A204.1 (cell line): ENCODE measurements around the gene MARCHF11.

Experiments
- FAIRE-seq: peaks from 2 replicates; lab custom pipeline; 2012; peaks lifted over from hg19 to GRCh38; lab: Jason Lieb, UNC

Gene MARCHF11

GRCh38 chr5:16051246-16051755 is 128.3 kb downstream of the MARCHF11 start:
- FAIRE-seq = no peak

DNA sequence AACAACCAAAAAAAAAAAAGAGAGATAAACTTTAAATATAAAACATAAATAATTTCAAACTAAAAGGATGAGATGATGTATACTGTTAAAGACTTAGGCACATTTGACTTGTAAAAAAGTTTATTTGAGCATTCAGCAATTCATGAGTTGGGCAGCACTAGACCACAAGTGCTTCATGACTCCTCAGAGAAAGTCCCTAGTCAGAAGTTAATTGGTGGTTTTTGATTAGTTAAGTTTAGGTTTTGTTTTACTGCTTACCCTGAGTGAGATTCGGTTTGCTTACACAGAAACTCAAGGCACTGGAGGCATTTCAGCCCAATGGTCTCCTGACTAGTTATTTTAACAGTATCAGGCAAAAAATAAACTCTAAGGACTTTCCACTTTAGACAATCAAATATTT is 129.2 kb downstream of the MARCHF11 start:
- FAIRE-seq = no peak

GRCh38 chr5:16049761-16050160 is 129.8 kb downstream of the MARCHF11 start:
- FAIRE-seq = no peak

GRCh38 chr5:16048132-16048531 is 131.5 kb downstream of the MARCHF11 start:
- FAIRE-seq = no peak

DNA sequence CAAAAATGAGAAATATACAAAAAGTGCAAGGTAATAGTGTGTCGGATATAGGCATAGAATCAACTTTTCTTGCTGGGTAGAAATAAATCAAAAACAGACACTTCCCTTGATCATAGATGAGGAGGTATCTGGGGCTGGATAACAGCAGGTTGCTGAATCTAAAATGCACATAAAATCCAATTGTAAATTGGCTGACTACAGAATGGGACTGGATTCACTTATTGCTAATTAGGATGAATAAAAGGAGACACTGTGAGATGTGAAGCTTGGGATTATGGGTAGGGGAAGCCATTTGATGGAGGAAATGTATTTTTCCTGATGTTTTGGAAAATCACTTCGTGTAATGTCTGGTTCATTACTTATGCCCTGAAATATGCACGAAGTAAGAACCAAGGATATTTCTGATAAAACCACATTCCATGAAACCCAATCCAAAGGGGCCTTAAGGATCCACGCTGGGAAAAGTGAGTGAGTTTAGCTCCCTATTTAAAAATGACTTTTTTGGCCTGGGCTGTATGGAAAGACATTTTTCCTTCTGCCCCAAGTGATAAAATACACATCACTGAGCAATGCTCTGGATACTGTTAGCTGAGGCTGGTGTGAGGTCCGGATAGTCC is 136.1 kb downstream of the MARCHF11 start:
- FAIRE-seq = no peak

- FAIRE-seq = no peak
Measured at GRCh38 chr5:16037121-16037845, 142.3 kb downstream of the MARCHF11 start.

DNA sequence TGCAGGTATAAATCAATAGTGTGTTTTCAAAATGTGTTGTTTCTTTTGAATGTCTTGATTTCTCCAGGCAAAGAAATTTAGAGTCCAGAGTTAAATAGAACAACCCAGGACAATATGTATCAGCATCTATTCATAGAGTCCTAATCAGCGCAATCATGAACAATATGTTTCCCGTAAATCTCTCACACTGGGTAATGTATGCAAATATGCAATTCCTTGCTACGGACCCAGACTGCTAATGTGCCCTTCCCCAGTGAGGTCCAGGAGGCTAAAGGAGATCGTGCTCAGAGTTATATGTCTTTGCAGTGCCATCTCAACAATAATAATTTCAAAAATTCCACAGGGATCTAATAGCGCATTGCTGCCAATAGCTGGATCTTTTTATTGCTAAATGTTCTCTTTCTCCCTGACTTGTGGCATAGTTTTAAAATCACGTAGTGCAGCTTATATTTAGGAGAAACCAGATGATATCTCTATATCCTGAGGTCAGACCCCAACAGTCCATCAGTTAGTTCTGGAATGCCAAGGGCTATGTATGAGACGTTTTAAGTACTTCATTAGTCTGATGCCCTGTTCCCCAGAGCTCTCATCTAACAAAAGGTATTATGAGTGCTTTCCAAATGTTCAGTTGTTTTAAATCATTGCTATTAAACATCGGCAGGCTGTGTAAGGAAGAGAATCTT is 145.1 kb downstream of the MARCHF11 start:
- no peak for FAIRE-seq

DNA sequence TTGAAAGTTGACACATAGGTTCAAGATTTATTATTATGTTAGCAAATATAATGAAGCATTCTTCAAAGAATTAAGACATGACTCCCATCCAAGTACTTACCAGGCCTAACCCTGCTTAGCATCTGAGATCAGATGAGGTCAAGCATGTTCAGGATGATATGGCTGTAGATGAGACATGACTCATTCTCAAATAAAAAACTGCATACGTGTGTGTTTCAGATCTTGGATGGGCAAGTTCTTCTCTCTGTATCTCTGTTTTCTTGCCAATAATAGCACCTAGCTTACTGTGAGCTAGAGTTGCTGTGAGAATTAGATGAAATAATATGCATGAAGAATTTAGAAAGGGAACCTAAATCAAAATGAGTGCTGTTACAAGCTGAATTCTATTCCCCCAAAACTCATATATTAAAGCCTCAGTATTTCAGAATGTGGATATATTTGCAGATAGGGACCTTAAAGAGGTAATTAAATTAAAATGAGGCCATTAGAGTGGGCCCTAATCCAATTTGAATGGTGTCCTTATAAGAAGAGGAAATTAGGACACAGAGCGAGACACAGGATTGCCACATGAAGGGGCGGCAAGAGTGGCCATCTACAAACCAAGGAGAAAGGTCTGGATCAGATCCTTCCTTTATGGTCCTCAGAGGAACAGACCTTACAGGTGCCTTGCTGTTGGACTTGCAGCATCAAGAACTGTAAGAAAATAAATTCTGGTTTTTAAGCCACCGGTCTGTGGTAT is 146.2 kb downstream of the MARCHF11 start:
- no peak for FAIRE-seq

- FAIRE-seq = no peak
Measured at GRCh38 chr5:16028708-16029107, 150.9 kb downstream of the MARCHF11 start.

GRCh38 chr5:16025681-16026080 is 153.9 kb downstream of the MARCHF11 start:
- no peak for FAIRE-seq

DNA sequence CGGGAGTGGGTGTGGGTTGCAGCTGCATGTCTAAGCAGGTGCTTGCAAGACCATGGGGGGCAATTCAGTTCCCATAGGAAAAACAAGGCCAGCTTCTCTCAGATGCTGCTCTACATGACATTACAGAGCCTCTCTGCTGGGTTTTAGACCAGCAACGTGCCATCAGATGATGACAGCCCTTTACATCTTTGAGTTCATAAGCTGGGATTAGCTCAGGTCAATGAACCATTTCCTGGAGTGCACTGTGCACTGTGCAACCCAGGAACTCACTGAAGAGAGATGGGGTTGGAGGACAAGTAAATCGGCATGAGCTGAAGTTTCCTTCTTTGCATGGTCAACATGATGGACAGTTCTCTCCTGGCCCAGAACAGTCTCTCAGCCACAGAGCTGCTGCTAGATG is 160.6 kb downstream of the MARCHF11 start:
- no peak for FAIRE-seq

- FAIRE-seq = no peak
Measured at GRCh38 chr5:16017720-16018119, 161.9 kb downstream of the MARCHF11 start.
